Liver (tissue), 9 donors: ENCODE data around the gene SRSF4. TPM values are rescaled to one million over a fixed set of nuclear protein-coding genes. Genes with fewer than 3 reads are reported as not detected.
A peak's percentile ranks its signal among the peaks of the same experiment; 100 is the strongest.

Source experiments
- DNase-seq: peaks from one replicate; pipeline ENCODE4 v3.0.0-alpha.2; 2017; ENCODE audit warnings: low spot score
- H3K27ac ChIP-seq, 2 donors: one replicate each; pipeline ENCODE4 v1.7.0; 2013; ENCODE audit warnings: inconsistent platforms in 2 of 2, low read length in 2 of 2, control low read depth in 1 of 2, low read depth in 1 of 2, mild to moderate bottlenecking in 1 of 2
- H3K27me3 ChIP-seq, 4 donors: one replicate each; pipeline versions ENCODE4 v1.6.1 to v1.7.0; 2013; ENCODE audit warnings: low read length in 3 of 4, inconsistent platforms in 1 of 4, mild to moderate bottlenecking in 1 of 4, moderate library complexity in 1 of 4; ENCODE audit not compliant: control insufficient read depth in 4 of 4, insufficient read depth in 4 of 4
- H3K36me3 ChIP-seq, 4 donors: one replicate each; pipeline versions ENCODE4 v1.6.1 to v1.7.0; 2013; ENCODE audit warnings: low read length in 3 of 4, mild to moderate bottlenecking in 3 of 4, low read depth in 1 of 4, moderate library complexity in 1 of 4; ENCODE audit not compliant: control insufficient read depth in 4 of 4, insufficient read depth in 3 of 4
- H3K4me1 ChIP-seq, 4 donors: one replicate each; pipeline versions ENCODE4 v1.6.1 to v1.7.0; 2013; ENCODE audit warnings: low read length in 3 of 4, mild to moderate bottlenecking in 3 of 4, moderate library complexity in 1 of 4; ENCODE audit not compliant: control insufficient read depth in 4 of 4, insufficient read depth in 4 of 4
- H3K4me3 ChIP-seq, 3 donors: one replicate each; pipeline versions ENCODE4 v1.6.1 to v1.7.0; 2013; ENCODE audit warnings: low read length in 3 of 3, control low read depth in 1 of 3, low read depth in 1 of 3, mild to moderate bottlenecking in 1 of 3
- H3K9ac ChIP-seq, 2 donors: one replicate each; pipeline ENCODE4 v1.7.0; 2013; ENCODE audit warnings: low read length in 2 of 2, mild to moderate bottlenecking in 2 of 2, moderate library complexity in 2 of 2, control low read depth in 1 of 2, low read depth in 1 of 2
- H3K9me3 ChIP-seq, 4 donors: one replicate each; pipeline versions ENCODE4 v1.6.1 to v1.7.0; 2013; ENCODE audit warnings: low read length in 3 of 4; ENCODE audit not compliant: control insufficient read depth in 4 of 4
- EGR1 ChIP-seq, 2 donors: IDR thresholded peaks; 2 replicates each; pipeline ENCODE4 v1.6.1; 2016 to 2018; ENCODE audit warnings: antibody characterized with exemption in 2 of 2, low read depth in 2 of 2
- FOXA1 ChIP-seq: IDR thresholded peaks from 2 replicates; pipeline ENCODE4 v1.6.1; 2016; ENCODE audit warnings: antibody characterized with exemption
- FOXA2 ChIP-seq: IDR thresholded peaks from 2 replicates; pipeline ENCODE4 v1.6.1; 2016; ENCODE audit warnings: antibody characterized with exemption
- GABPA ChIP-seq, 2 donors: IDR thresholded peaks in 1 of 2; conservative IDR thresholded peaks in 1 of 2; 2 replicates each; pipeline ENCODE4 v1.6.1; 2016; ENCODE audit warnings: antibody characterized with exemption in 2 of 2, mild to moderate bottlenecking in 1 of 2, moderate library complexity in 1 of 2
- HNF4A ChIP-seq, 2 donors: conservative IDR thresholded peaks; 2 replicates each; pipeline ENCODE4 v1.6.1; 2016; ENCODE audit warnings: antibody characterized with exemption in 2 of 2, mild to moderate bottlenecking in 2 of 2
- HNF4G ChIP-seq: IDR thresholded peaks from 2 replicates; pipeline ENCODE4 v1.6.1; 2016; ENCODE audit warnings: antibody characterized with exemption
- JUND ChIP-seq, 2 donors: IDR thresholded peaks; 2 replicates each; pipeline ENCODE4 v1.6.1; 2016; ENCODE audit warnings: antibody characterized with exemption in 2 of 2
- NR2F2 ChIP-seq: IDR thresholded peaks from 2 replicates; pipeline ENCODE4 v1.6.1; 2016; ENCODE audit warnings: antibody characterized with exemption
- RAD21 ChIP-seq, 2 donors: IDR thresholded peaks; 2 replicates each; pipeline ENCODE4 v1.6.1; 2016; ENCODE audit warnings: antibody characterized with exemption in 2 of 2, mild to moderate bottlenecking in 2 of 2
- RXRA ChIP-seq, 2 donors: IDR thresholded peaks; 2 replicates each; pipeline ENCODE4 v1.6.1; 2017 to 2018; ENCODE audit warnings: antibody characterized with exemption in 2 of 2, mild to moderate bottlenecking in 1 of 2
- SP1 ChIP-seq: IDR thresholded peaks from 2 replicates; pipeline ENCODE4 v1.6.1; 2018; ENCODE audit warnings: antibody characterized with exemption, mild to moderate bottlenecking
- TAF1 ChIP-seq: conservative IDR thresholded peaks from 2 replicates; pipeline ENCODE4 v1.6.1; 2016; ENCODE audit warnings: antibody characterized with exemption, mild to moderate bottlenecking
- YY1 ChIP-seq: IDR thresholded peaks from 2 replicates; pipeline ENCODE4 v1.6.1; 2016; ENCODE audit warnings: antibody characterized with exemption, mild to moderate bottlenecking
- WGBS: extraction: QIAGEN DNeasy Blood & Tissue Kit; methylation state at CpG from one replicate; pipeline ENCODE4 v1.1.7; 2013; 5-methylcytosine and 5-hydroxymethylcytosine counted together
- polyA plus RNA-seq, 2 donors: library from polyadenylated mRNA; stranded (reverse) in 1 of 2; unstranded in 1 of 2; fragments of 200-250 nt in 1 of 2; fragments of >200 nt in 1 of 2; fragmentation: Nextera tagmentation in 1 of 2; extraction: Ambion mirVana in 1 of 2; gene quantifications; one replicate each; pipeline versions ENCODE4 v1.2.1 to v1.2.3, GENCODE V29; 2013 to 2015
- total RNA-seq, 2 donors: library from RNA; depleted of rRNA; stranded (reverse); fragments of >200 nt; gene quantifications; one replicate each; pipeline ENCODE4 v1.2.3, GENCODE V29; 2014
- TF ChIP-seq, protein P1 (sequence below): IDR thresholded peaks from 2 replicates; pipeline ENCODE4 v1.6.1; 2016; ENCODE audit warnings: antibody characterized with exemption
- TF ChIP-seq, protein P2 (sequence below): IDR thresholded peaks from 2 replicates; pipeline ENCODE4 v1.6.1; 2016; ENCODE audit warnings: antibody characterized with exemption, mild to moderate bottlenecking
- TF ChIP-seq, protein P3 (sequence below): IDR thresholded peaks from 2 replicates; pipeline ENCODE4 v1.6.1; 2016; ENCODE audit warnings: antibody characterized with exemption
- TF ChIP-seq, protein P4 (sequence below): IDR thresholded peaks from 2 replicates; pipeline ENCODE4 v1.6.1; 2016; ENCODE audit warnings: antibody characterized with exemption
- donor health status: healthy.
- donor health status: healthy.
- donor health status: healthy.
- donor health status: healthy.
- donor health status: healthy.

SRSF4 gene
- total and polyA plus RNA-seq, 4 donors, result 24.0 to 45.8 (median 30.2) TPM

DNA sequence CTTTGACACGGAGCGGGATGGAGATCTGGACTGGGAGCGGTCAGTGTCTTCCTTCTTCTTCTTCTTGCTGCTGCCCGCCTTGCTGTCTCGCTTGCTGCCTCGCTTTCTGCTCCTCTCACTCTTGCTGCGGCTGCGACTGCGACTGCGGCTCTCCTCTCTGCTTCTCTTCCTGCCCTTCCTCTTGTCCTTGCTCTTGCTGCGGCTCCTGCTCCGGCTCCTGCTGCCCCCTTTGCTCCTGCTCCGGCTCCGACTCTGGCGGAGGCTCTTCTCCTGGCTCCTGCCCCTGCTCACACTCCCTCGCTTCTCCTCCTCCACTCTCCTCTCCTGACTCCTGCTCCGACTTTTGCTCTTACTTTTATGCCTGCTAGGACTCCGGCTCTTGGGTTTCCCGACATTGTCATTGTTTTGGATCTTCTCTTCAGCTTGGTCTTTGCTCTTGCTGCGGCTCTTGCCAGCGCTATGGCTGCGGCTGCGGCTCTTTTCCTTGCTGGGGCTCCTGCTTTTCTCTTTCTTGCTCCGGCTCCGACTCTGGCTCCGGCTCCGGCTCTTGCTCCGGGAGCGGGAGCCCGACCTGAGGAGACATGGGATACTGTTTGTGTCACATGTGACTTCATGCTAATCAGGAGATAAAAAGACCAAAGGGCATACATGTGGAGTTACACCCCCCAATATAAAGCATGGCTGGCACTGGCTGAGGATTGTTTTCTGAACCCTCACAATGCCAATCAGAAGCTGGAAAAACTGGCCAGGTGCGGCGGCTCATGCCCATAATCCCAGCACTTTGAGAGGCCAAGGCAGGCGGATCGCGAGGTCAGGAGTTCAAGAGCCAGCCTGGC is 32.8 kb downstream of the SRSF4 start:
- no peak for DNase-seq
- H3K27ac ChIP-seq, result peak overlapping the region; percentile 52 to 61
- H3K4me1 ChIP-seq, result peaks cover 11 to 50% (median 36%) of the 10 kb centered on the region in 4 donors
- TF ChIP-seq JUND (IDR thresholded peaks at IDR 0.05), result no peak
- TF ChIP-seq, protein P1, sequence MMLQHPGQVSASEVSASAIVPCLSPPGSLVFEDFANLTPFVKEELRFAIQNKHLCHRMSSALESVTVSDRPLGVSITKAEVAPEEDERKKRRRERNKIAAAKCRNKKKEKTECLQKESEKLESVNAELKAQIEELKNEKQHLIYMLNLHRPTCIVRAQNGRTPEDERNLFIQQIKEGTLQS, result no peak
- TF ChIP-seq HNF4G, result peak; percentile 53
- peak; percentile 39 for TF ChIP-seq YY1
- TF ChIP-seq TAF1, result no peak
- TF ChIP-seq, protein P2, sequence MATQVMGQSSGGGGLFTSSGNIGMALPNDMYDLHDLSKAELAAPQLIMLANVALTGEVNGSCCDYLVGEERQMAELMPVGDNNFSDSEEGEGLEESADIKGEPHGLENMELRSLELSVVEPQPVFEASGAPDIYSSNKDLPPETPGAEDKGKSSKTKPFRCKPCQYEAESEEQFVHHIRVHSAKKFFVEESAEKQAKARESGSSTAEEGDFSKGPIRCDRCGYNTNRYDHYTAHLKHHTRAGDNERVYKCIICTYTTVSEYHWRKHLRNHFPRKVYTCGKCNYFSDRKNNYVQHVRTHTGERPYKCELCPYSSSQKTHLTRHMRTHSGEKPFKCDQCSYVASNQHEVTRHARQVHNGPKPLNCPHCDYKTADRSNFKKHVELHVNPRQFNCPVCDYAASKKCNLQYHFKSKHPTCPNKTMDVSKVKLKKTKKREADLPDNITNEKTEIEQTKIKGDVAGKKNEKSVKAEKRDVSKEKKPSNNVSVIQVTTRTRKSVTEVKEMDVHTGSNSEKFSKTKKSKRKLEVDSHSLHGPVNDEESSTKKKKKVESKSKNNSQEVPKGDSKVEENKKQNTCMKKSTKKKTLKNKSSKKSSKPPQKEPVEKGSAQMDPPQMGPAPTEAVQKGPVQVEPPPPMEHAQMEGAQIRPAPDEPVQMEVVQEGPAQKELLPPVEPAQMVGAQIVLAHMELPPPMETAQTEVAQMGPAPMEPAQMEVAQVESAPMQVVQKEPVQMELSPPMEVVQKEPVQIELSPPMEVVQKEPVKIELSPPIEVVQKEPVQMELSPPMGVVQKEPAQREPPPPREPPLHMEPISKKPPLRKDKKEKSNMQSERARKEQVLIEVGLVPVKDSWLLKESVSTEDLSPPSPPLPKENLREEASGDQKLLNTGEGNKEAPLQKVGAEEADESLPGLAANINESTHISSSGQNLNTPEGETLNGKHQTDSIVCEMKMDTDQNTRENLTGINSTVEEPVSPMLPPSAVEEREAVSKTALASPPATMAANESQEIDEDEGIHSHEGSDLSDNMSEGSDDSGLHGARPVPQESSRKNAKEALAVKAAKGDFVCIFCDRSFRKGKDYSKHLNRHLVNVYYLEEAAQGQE, result no peak
- peak; percentile 73 to 83 for TF ChIP-seq HNF4A (conservative IDR thresholded peaks at IDR 0.05)
- TF ChIP-seq SP1, result peak; percentile 62
- TF ChIP-seq, protein P3, sequence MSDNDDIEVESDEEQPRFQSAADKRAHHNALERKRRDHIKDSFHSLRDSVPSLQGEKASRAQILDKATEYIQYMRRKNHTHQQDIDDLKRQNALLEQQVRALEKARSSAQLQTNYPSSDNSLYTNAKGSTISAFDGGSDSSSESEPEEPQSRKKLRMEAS, result peak; percentile 85
- TF ChIP-seq, protein P4, sequence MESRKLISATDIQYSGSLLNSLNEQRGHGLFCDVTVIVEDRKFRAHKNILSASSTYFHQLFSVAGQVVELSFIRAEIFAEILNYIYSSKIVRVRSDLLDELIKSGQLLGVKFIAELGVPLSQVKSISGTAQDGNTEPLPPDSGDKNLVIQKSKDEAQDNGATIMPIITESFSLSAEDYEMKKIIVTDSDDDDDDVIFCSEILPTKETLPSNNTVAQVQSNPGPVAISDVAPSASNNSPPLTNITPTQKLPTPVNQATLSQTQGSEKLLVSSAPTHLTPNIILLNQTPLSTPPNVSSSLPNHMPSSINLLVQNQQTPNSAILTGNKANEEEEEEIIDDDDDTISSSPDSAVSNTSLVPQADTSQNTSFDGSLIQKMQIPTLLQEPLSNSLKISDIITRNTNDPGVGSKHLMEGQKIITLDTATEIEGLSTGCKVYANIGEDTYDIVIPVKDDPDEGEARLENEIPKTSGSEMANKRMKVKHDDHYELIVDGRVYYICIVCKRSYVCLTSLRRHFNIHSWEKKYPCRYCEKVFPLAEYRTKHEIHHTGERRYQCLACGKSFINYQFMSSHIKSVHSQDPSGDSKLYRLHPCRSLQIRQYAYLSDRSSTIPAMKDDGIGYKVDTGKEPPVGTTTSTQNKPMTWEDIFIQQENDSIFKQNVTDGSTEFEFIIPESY, result no peak
- peak; percentile 58 to 73 for TF ChIP-seq RXRA (IDR thresholded peaks at IDR 0.05)
- TF ChIP-seq RAD21 (IDR thresholded peaks at IDR 0.05), result peak; percentile 5 to 11
- no peaks in the 10 kb centered on the region for H3K9me3 ChIP-seq
- WGBS, result 59% methylated on average over 35 of the region's 35 CpGs
- H3K4me3 ChIP-seq, result peak overlapping the region in 1 of 3 donors; percentile 4
- H3K36me3 ChIP-seq, result peaks cover 15 to 42% (median 34%) of the 10 kb centered on the region in 4 donors
- no peaks in the 10 kb centered on the region for H3K27me3 ChIP-seq
- no peak overlapping the region for H3K9ac ChIP-seq

DNA sequence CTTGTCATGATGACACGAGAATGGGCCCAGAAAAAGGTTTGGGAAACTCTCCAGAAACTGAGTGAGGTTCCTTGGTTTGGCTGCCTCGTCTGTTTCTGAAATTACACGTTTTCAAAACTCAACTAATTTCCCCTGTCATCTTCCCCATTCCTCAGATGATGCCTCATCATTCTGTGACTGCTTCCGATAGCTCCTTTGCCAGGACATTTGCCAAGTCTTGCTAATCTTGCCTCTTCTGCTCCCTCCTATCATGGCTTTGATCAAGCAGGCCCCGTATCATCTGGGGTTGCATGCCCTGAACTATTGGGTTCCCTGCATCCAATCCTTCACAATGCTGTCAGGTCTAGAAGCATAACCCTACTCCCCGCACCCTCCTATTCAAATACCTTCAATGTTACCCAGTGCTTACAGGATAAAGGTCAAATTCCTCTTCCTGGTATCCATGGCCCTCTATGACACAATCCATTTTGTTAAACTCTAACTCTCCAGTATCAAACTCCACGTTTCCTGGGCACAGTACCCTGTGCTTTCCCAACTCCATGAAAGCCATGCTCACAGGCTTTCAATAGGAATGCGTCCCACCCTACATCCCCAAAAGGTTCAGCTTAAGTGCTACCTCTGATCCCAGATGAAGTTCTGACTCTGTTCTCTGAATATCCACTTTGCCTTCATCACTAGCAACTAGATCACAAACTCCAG is 35.8 kb downstream of the SRSF4 start:
- WGBS, result 27% methylated on average over 8 of the region's 8 CpGs
- peaks cover 8 to 20% (median 16%) of the 10 kb centered on the region in 4 donors for H3K36me3 ChIP-seq
- H3K4me1 ChIP-seq, result peaks cover 11 to 48% (median 34%) of the 10 kb centered on the region in 4 donors
- peak overlapping the region; percentile 75 to 80 for H3K27ac ChIP-seq
- DNase-seq, result no peak
- H3K4me3 ChIP-seq, result no peak overlapping the region
- no peaks in the 10 kb centered on the region for H3K27me3 ChIP-seq
- H3K9ac ChIP-seq, result no peak overlapping the region
- no peaks in the 10 kb centered on the region for H3K9me3 ChIP-seq
- peak; percentile 96 to 98 for TF ChIP-seq HNF4A (conservative IDR thresholded peaks at IDR 0.05)
- peak; percentile 98 for TF ChIP-seq SP1
- TF ChIP-seq NR2F2, result peak; percentile 75
- peak; percentile 90 for TF ChIP-seq HNF4G
- peak; percentile 96 to 97 for TF ChIP-seq RXRA (IDR thresholded peaks at IDR 0.05)
- TF ChIP-seq, protein P1, result peak; percentile 58
- TF ChIP-seq FOXA2, result peak; percentile 80
- TF ChIP-seq FOXA1, result peak; percentile 57
- peak; percentile 51 to 68 for TF ChIP-seq RAD21 (IDR thresholded peaks at IDR 0.05)
- no peak for TF ChIP-seq TAF1
- peak; percentile 59 to 72 for TF ChIP-seq JUND (IDR thresholded peaks at IDR 0.05)
- TF ChIP-seq GABPA (IDR thresholded peaks at IDR 0.05 in 1 of 2, conservative IDR thresholded peaks at IDR 0.05 in 1 of 2), result peak in 1 of 2 donors; percentile 60
- TF ChIP-seq EGR1 (IDR thresholded peaks at IDR 0.05; ENCODE audit: low read depth in 2 of 2), result peak in 1 of 2 donors; percentile 66
- TF ChIP-seq, protein P3, result peak; percentile 97
- TF ChIP-seq YY1, result peak; percentile 92
- TF ChIP-seq, protein P4, result peak; percentile 66
